GM23338 (cell line): ENCODE results near the gene HK2. TPM values are rescaled to one million over a fixed set of nuclear protein-coding genes. Genes with fewer than 3 reads are reported as not detected.

Source experiments
- ATAC-seq: fragments of 200-7000 bp; cut with Tn5 transposase; 3 replicates; pipeline ENCODE4 v1.9.1; 2020
- DNase-seq: peaks from one replicate; pipeline ENCODE4 v3.0.0-alpha.2; 2015; ENCODE audit warnings: low spot score
- H2AFZ ChIP-seq: fragments of 200-600 bp; sonication (generic); 2 replicates; pipeline ENCODE4 v1.8.0; 2016; ENCODE audit warnings: antibody characterized with exemption, mild to moderate bottlenecking, moderate library complexity
- H3F3A ChIP-seq: fragments of 200-600 bp; sonication (generic); replicated peaks from 2 replicates; pipeline ENCODE4 v1.8.0; 2017; ENCODE audit warnings: antibody characterized with exemption, mixed run types, low read depth
- H3K27ac ChIP-seq: fragments of 200-600 bp; sonication (generic); 2 replicates; pipeline ENCODE4 v1.6.1; 2016; ENCODE audit warnings: low read depth
- H3K27me3 ChIP-seq: fragments of 200-600 bp; sonication (generic); 2 replicates; pipeline ENCODE4 v1.8.0; 2016; ENCODE audit warnings: mild to moderate bottlenecking, mixed run types, moderate library complexity; ENCODE audit not compliant: insufficient read depth
- H3K36me3 ChIP-seq: fragments of 200-600 bp; sonication (generic); 2 replicates; pipeline ENCODE4 v1.8.0; 2016; ENCODE audit warnings: mild to moderate bottlenecking; ENCODE audit not compliant: insufficient read depth
- H3K4me1 ChIP-seq: fragments of 200-600 bp; sonication (generic); 2 replicates; pipeline ENCODE4 v1.8.0; 2016; ENCODE audit warnings: mild to moderate bottlenecking, moderate library complexity; ENCODE audit not compliant: insufficient read depth
- H3K4me2 ChIP-seq: fragments of 200-600 bp; sonication (generic); 2 replicates; pipeline ENCODE4 v1.7.1; 2017; ENCODE audit warnings: mixed run types
- H3K4me3 ChIP-seq: fragments of 200-600 bp; sonication (generic); 2 replicates; pipeline ENCODE4 v1.6.1; 2016; ENCODE audit warnings: mixed run types
- H3K79me2 ChIP-seq: fragments of 200-600 bp; sonication (generic); replicated peaks from 2 replicates; pipeline ENCODE4 v1.8.0; 2017; ENCODE audit warnings: mild to moderate bottlenecking; ENCODE audit not compliant: insufficient read depth
- H3K9me2 ChIP-seq: fragments of 200-600 bp; sonication (generic); 2 replicates; pipeline ENCODE4 v1.8.0; 2017; ENCODE audit not compliant: insufficient read depth
- H4K20me1 ChIP-seq: fragments of 200-600 bp; sonication (generic); replicated peaks from 2 replicates; pipeline ENCODE4 v1.8.0; 2017; ENCODE audit warnings: mild to moderate bottlenecking; ENCODE audit not compliant: insufficient read depth
- H3K27ac Mint-ChIP-seq: 2 replicates; pipeline ENCODE4 v1.8.0; 2020; ENCODE audit warnings: inconsistent platforms, mild to moderate bottlenecking, moderate library complexity, mixed read lengths
- H3K27me3 Mint-ChIP-seq: 3 replicates; pipeline ENCODE4 v1.8.0; 2022; ENCODE audit warnings: low read depth, mild to moderate bottlenecking, moderate library complexity, mixed read lengths, inconsistent platforms; ENCODE audit not compliant: insufficient read depth, poor library complexity
- H3K36me3 Mint-ChIP-seq: 3 replicates; pipeline ENCODE4 v1.8.0; 2021; ENCODE audit warnings: low read depth, mild to moderate bottlenecking, inconsistent platforms, moderate library complexity, mixed read lengths
- H3K4me1 Mint-ChIP-seq: 3 replicates; pipeline ENCODE4 v1.8.0; 2020; ENCODE audit warnings: mild to moderate bottlenecking, inconsistent platforms, mixed read lengths
- H3K4me3 Mint-ChIP-seq: 3 replicates; pipeline ENCODE4 v1.8.0; 2021; ENCODE audit warnings: moderate library complexity, mild to moderate bottlenecking, inconsistent platforms, mixed read lengths
- H3K9me3 Mint-ChIP-seq: 3 replicates; pipeline ENCODE4 v1.8.0; 2020; ENCODE audit warnings: moderate library complexity, mild to moderate bottlenecking, inconsistent platforms, mixed read lengths
- CTCF ChIP-seq, 2 experiments: fragments of 200-600 bp in 1 of 2; sonication (generic) in 1 of 2; conservative IDR thresholded peaks; 2 replicates each; pipeline versions ENCODE4 v1.5.1 to v1.6.1; 2016 to 2017; ENCODE audit warnings: antibody characterized with exemption in 2 of 2, low read depth in 2 of 2, mild to moderate bottlenecking in 2 of 2, moderate library complexity in 1 of 2
- ETS1 ChIP-seq: IDR thresholded peaks from 2 replicates; pipeline ENCODE4 v1.6.1; 2016; ENCODE audit warnings: antibody characterized with exemption
- EZH2 ChIP-seq: fragments of 200-600 bp; sonication (generic); IDR thresholded peaks from one replicate; pipeline ENCODE4 v1.8.0; 2017; ENCODE audit warnings: antibody characterized with exemption, mild to moderate bottlenecking, low read depth; ENCODE audit not compliant: unreplicated experiment
- EZH2phosphoT487 ChIP-seq: fragments of 200-600 bp; sonication (generic); IDR thresholded peaks from one replicate; pipeline ENCODE4 v1.8.1; 2018; ENCODE audit warnings: antibody characterized with exemption; ENCODE audit not compliant: unreplicated experiment
- JUNB ChIP-seq: IDR thresholded peaks from one replicate; pipeline ENCODE4 v1.6.1; 2016; ENCODE audit warnings: antibody characterized with exemption; ENCODE audit not compliant: unreplicated experiment
- NANOG ChIP-seq: IDR thresholded peaks from 2 replicates; pipeline ENCODE4 v1.6.1; 2016; ENCODE audit warnings: antibody characterized with exemption, borderline replicate concordance
- ZNF462 ChIP-seq: fragments of 250-450 bp; sonication (Bioruptor Pico); IDR thresholded peaks from 2 replicates; pipeline ENCODE4 v1.5.0; 2020; ENCODE audit warnings: mild to moderate bottlenecking, moderate library complexity
- polyA plus RNA-seq: library from polyadenylated mRNA; unstranded; fragments of >200 nt; fragmentation: Nextera tagmentation; extraction: Ambion mirVana; gene quantifications from 2 replicates; pipeline ENCODE4 v1.2.1, GENCODE V29; 2016
- total RNA-seq: library from RNA; depleted of rRNA; stranded (reverse); fragments of >200 nt; shearing (Covaris generic); gene quantifications from 2 replicates; pipeline ENCODE4 v1.2.3, GENCODE V29; 2014

HK2 gene
- total and polyA plus RNA-seq, 2 experiments from 2014 or later = 23.2 to 54.7 TPM

DNA sequence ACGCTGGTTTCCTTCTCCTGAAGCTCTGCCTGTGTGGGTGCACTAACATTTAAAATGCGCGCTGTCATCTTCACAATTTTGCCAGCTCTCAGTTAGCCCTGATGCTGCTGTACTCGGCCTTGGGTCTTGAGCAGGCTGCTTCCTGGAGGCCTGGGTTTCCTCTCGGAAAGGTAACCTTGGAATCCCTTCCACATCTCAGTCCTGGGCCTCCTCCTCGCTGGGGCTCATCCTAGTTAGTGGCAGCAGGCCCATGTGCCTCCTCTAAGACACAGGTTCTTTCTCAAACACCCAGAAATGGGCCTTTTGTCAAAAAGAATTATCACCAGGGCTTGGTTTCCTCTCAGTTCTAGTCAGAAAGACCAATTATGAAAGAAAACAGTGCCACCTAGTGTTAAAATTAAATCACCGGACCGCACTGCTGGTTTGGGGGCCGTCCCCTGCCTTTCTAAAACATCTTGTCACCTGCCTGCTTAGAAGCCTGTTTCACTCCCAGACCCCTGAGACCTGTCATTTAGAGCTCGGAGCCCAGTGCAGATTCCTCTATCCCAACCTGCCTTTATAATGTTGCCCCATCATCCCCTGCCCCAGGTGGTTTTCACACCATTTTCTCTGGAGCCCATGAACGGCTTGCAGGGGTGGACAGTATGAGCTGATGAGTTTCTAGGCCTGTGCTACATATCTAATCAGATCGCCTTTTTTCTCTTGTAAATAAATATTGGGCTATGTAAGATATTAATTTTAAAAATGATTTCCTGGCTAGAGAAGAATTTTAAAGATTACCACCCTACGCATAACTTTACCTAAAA is 42.4 kb downstream of the HK2 start:
- H4K20me1 ChIP-seq = peaks cover 16% of the 10 kb centered on the region
- H3K27me3 ChIP-seq = no peaks in the 10 kb centered on the region
- H3F3A ChIP-seq = no peaks in the 10 kb centered on the region
- peaks cover 8% of the 10 kb centered on the region for H3K79me2 ChIP-seq
- Mint-ChIP-seq H3K27me3 (peaks cover 5% of the 10 kb centered on the region), H3K27ac (peak overlapping the region; percentile 86; the same call in 1 of the 2 replicates), H3K4me1 (peaks cover 9% of the 10 kb centered on the region), H3K36me3 (peaks cover 98% of the 10 kb centered on the region), H3K9me3 (no peaks in the 10 kb centered on the region), H3K4me3 (no peak overlapping the region)
- H2AFZ ChIP-seq = no peak overlapping the region
- no peaks in the 10 kb centered on the region for H3K9me2 ChIP-seq
- peaks cover 46% of the 10 kb centered on the region for H3K36me3 ChIP-seq
- H3K4me1 ChIP-seq = no peaks in the 10 kb centered on the region
- no peak overlapping the region for H3K4me2 ChIP-seq
- TF ChIP-seq EZH2phosphoT487 (no peak), JUNB (no peak), CTCF (conservative IDR thresholded peaks at IDR 0.05; ENCODE audit: low read depth in 2 of 2) (peak; percentile 73 to 86), ETS1 (no peak), NANOG (no peak)
- H3K4me3 ChIP-seq = no peak overlapping the region
- peak; percentile 84 for DNase-seq
- ATAC-seq = peak; percentile 89
- H3K27ac ChIP-seq = no peak overlapping the region; the same call in 1 of the 2 replicates

DNA sequence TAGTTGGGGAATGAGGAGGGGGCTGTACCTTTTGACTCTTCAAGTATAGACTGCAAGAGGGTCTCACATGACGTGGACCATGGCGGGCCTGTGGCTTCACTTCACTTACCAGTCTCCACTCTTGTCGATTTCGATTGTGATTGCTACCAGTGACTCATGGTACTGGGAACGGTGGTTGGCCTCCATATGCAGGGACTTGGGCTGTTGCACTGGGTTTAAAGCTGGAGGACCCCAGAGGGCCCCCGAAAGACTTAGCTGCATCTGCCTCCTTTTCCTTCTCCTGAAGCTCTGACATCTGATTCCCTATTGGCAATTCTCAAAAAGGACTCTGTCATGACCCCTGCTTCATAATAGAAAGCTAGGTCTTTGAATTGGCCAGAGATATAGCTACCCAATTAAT is 43.4 kb downstream of the HK2 start:
- Histone ChIP-seq H4K20me1 (peaks cover 16% of the 10 kb centered on the region), H3F3A (no peaks in the 10 kb centered on the region), H3K79me2 (no peaks in the 10 kb centered on the region), H3K27me3 (no peaks in the 10 kb centered on the region), H2AFZ (no peak overlapping the region), H3K4me2 (no peak overlapping the region), H3K4me1 (no peaks in the 10 kb centered on the region), H3K27ac (no peak overlapping the region), H3K4me3 (no peak overlapping the region), H3K36me3 (peaks cover 45% of the 10 kb centered on the region), H3K9me2 (no peaks in the 10 kb centered on the region)
- Mint-ChIP-seq H3K27me3 (peaks cover 5% of the 10 kb centered on the region), H3K4me3 (no peak overlapping the region), H3K9me3 (no peaks in the 10 kb centered on the region), H3K4me1 (peaks cover 7% of the 10 kb centered on the region), H3K27ac (no peak overlapping the region), H3K36me3 (peaks cover 98% of the 10 kb centered on the region)
- DNase-seq (no peak), ATAC-seq (no peak)
- TF ChIP-seq ETS1 = no peak
- no peak for TF ChIP-seq CTCF (conservative IDR thresholded peaks at IDR 0.05; ENCODE audit: low read depth in 2 of 2)
- no peak for TF ChIP-seq ZNF462 (CRISPR knock-in tag)
- TF ChIP-seq EZH2 = no peak
